Suprapubic skin (tissue), 4 donors: Measurements from ENCODE around the gene CEBPB. TPM values are rescaled to one million over a fixed set of nuclear protein-coding genes. Genes with fewer than 3 reads are reported as not detected.

Experiments
- DNase-seq, 2 donors: peaks; one replicate each; pipeline ENCODE4 v3.0.0-alpha.2; 2019; ENCODE audit warnings: low spot score in 2 of 2
- H3K27ac ChIP-seq: fragments of 200-600 bp; sonication (generic); one replicate; pipeline ENCODE4 v1.5.1; 2019
- H3K27me3 ChIP-seq: fragments of 200-600 bp; sonication (generic); one replicate; pipeline ENCODE4 v1.5.1; 2019
- H3K36me3 ChIP-seq: fragments of 200-600 bp; sonication (generic); one replicate; pipeline ENCODE4 v1.5.1; 2019
- H3K4me1 ChIP-seq: fragments of 200-600 bp; sonication (generic); one replicate; pipeline ENCODE4 v1.5.1; 2019
- H3K4me3 ChIP-seq: fragments of 200-600 bp; sonication (generic); one replicate; pipeline ENCODE4 v1.5.1; 2019; ENCODE audit warnings: mild to moderate bottlenecking
- H3K9me3 ChIP-seq: fragments of 200-600 bp; sonication (generic); one replicate; pipeline ENCODE4 v1.5.1; 2019
- CTCF ChIP-seq, 2 donors: fragments of 200-600 bp in 1 of 2; fragments of 450-650 bp in 1 of 2; sonication (generic) in 1 of 2; IDR thresholded peaks; one replicate each; pipeline ENCODE4 v1.5.1; 2016 to 2019; ENCODE audit warnings: antibody characterized with exemption in 2 of 2, mild to moderate bottlenecking in 1 of 2, moderate library complexity in 1 of 2
- EP300 ChIP-seq: sonication (generic); formaldehyde crosslinking; IDR thresholded peaks from one replicate; pipeline ENCODE4 v1.6.1; 2017; ENCODE audit warnings: antibody characterized with exemption
- POLR2A ChIP-seq, 2 donors: fragments of 450-650 bp; IDR thresholded peaks; one replicate each; pipeline ENCODE4 v1.6.1; 2017; ENCODE audit warnings: antibody characterized with exemption in 2 of 2, mild to moderate bottlenecking in 2 of 2, moderate library complexity in 2 of 2
- POLR2AphosphoS5 ChIP-seq, 3 donors: sonication (generic); formaldehyde crosslinking; IDR thresholded peaks; one replicate each; pipeline ENCODE4 v1.6.1; 2017; ENCODE audit warnings: antibody characterized with exemption in 3 of 3
- WGBS: methylation state at CpG from one replicate; pipeline ENCODE4 v1.1.5; 2018; 5-methylcytosine and 5-hydroxymethylcytosine counted together
- total RNA-seq, 4 donors: library from RNA; depleted of rRNA; stranded (reverse); fragments of >200 nt; gene quantifications; one replicate each; pipeline ENCODE4 v1.1.0, GENCODE V29; 2016

Gene CEBPB
- total RNA-seq: 10 to 100 TPM; 43.2 to 83.9 (median 69.2) TPM

GRCh38 chr20:50190251-50191064 is at the start of gene CEBPB:
CEBPB (plus strand) TSS chr20:50190830; CDS start chr20:50191034, 204 bp downstream.
- no peaks in the 10 kb centered on the region for H3K27me3 ChIP-seq
- WGBS: 0% methylated on average over 6 of the region's 89 CpGs
- peak; percentile 98 to 99 for TF ChIP-seq POLR2A (IDR thresholded peaks at IDR 0.05)
- peak in 1 of 2 donors; percentile 84 for TF ChIP-seq CTCF (IDR thresholded peaks at IDR 0.05)
- peak; percentile 80 to 91 (median 90) for TF ChIP-seq POLR2AphosphoS5 (IDR thresholded peaks at IDR 0.05)
- no peak for TF ChIP-seq EP300
- DNase-seq: peak; percentile 95
- H3K27ac ChIP-seq: peak within 1 kb of the TSS; percentile 96
- H3K36me3 ChIP-seq: peaks cover 19% of the 10 kb centered on the region
- no peaks in the 10 kb centered on the region for H3K9me3 ChIP-seq
- peaks cover 45% of the 10 kb centered on the region for H3K4me1 ChIP-seq
- peak within 1 kb of the TSS; percentile 75 for H3K4me3 ChIP-seq

GRCh38 chr20:50141018-50141675 is 49.5 kb upstream of the CEBPB start:
- H3K9me3 ChIP-seq: no peaks in the 10 kb centered on the region
- peaks cover 34% of the 10 kb centered on the region for H3K36me3 ChIP-seq
- WGBS: 32% methylated on average over 4 of the region's 6 CpGs
- H3K27ac ChIP-seq: peak overlapping the region; percentile 80
- no peaks in the 10 kb centered on the region for H3K27me3 ChIP-seq
- no peak overlapping the region for H3K4me3 ChIP-seq
- no peak for DNase-seq
- H3K4me1 ChIP-seq: peaks cover 93% of the 10 kb centered on the region
- no peak for TF ChIP-seq CTCF (IDR thresholded peaks at IDR 0.05)

- no peak for DNase-seq
- WGBS: 78% methylated on average over 12 of the region's 12 CpGs
- H3K36me3 ChIP-seq: peaks cover 34% of the 10 kb centered on the region
These were observed 48.6 kb upstream of the CEBPB start for GRCh38 chr20:50141811-50142561.

GRCh38 chr20:50142812-50143211 is 47.8 kb upstream of the CEBPB start:
- no peaks in the 10 kb centered on the region for H3K9me3 ChIP-seq
- peaks cover 99% of the 10 kb centered on the region for H3K4me1 ChIP-seq
- H3K27ac ChIP-seq: peak overlapping the region; percentile 82
- DNase-seq: no peak
- H3K4me3 ChIP-seq: no peak overlapping the region
- no peaks in the 10 kb centered on the region for H3K27me3 ChIP-seq
- no peak for TF ChIP-seq POLR2A (IDR thresholded peaks at IDR 0.05)
- TF ChIP-seq CTCF (IDR thresholded peaks at IDR 0.05): no peak
- no peak for TF ChIP-seq POLR2AphosphoS5 (IDR thresholded peaks at IDR 0.05)
- TF ChIP-seq EP300: no peak
- 76% methylated on average over 6 of the region's 6 CpGs for WGBS
- peaks cover 34% of the 10 kb centered on the region for H3K36me3 ChIP-seq

More at GRCh38 chr20:50141811-50142561, 48.6 kb upstream of the CEBPB start:
- no peak for TF ChIP-seq POLR2A (IDR thresholded peaks at IDR 0.05)
- TF ChIP-seq CTCF (IDR thresholded peaks at IDR 0.05): no peak
- no peak for TF ChIP-seq POLR2AphosphoS5 (IDR thresholded peaks at IDR 0.05)
- no peak for TF ChIP-seq EP300
- Histone ChIP-seq H3K27ac (peak overlapping the region; percentile 80), H3K27me3 (no peaks in the 10 kb centered on the region), H3K4me3 (no peak overlapping the region), H3K4me1 (peaks cover 99% of the 10 kb centered on the region), H3K9me3 (no peaks in the 10 kb centered on the region)

- Histone ChIP-seq H3K27ac (peak overlapping the region; percentile 82), H3K9me3 (no peaks in the 10 kb centered on the region), H3K27me3 (no peaks in the 10 kb centered on the region), H3K4me3 (no peak overlapping the region), H3K36me3 (peaks cover 41% of the 10 kb centered on the region), H3K4me1 (peaks cover 97% of the 10 kb centered on the region)
- TF ChIP-seq POLR2AphosphoS5 (IDR thresholded peaks at IDR 0.05): peak in 2 of 3 donors; percentile 38 to 62
- TF ChIP-seq EP300: no peak
- WGBS: 29% methylated on average over 4 of the region's 4 CpGs
- DNase-seq: peak; percentile 86 to 87
These were observed 46.3 kb upstream of the CEBPB start for GRCh38 chr20:50144362-50144761.
